Limb (tissue), 2 donors: Measurements from ENCODE around the gene HS1BP3.

Source experiments
- DNase-seq, 2 donors: peaks; one replicate each; pipeline ENCODE4 v3.0.0-alpha.2; 2016; ENCODE audit errors: extremely low spot score in 2 of 2

Gene HS1BP3

DNA sequence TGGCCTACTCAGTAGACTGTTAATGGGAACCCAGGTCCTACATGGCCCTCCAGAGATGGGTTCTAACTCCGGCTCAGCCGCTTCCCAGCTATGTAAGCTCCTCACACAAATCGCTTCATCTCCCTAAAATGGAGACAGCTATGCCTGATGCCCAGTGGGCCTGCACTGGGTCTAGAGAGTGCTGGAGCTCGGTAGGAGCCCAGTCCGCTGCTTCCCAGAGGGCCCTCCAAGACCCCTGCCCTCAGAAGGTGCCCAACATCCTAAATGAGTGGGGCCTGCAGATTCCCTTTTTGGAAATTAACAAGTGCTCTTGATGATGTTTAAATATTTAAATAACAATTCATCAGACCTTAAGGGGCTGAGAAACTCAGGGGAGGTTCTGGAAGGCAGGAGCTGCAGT, 47.1 kb downstream of the HS1BP3 start:
- DNase-seq = no peak

DNA sequence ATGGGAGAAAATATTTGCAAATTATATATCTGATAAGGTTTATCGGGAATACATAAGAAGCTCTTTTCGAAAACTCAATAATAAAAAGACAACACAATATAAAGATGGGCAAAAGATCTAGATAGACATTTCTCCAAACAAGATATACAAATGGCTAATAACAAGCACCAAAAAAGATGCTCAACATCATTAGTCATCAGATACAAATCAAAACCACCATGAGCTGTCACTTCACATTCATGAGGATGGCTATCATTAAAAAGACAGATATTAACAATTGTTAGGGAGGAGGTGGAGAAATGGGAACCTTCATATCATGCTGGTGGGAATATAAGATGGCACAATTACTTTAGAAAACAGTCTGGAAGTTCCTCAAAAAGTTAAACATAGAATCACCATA, 48.1 kb downstream of the HS1BP3 start:
- DNase-seq = no peak

DNA sequence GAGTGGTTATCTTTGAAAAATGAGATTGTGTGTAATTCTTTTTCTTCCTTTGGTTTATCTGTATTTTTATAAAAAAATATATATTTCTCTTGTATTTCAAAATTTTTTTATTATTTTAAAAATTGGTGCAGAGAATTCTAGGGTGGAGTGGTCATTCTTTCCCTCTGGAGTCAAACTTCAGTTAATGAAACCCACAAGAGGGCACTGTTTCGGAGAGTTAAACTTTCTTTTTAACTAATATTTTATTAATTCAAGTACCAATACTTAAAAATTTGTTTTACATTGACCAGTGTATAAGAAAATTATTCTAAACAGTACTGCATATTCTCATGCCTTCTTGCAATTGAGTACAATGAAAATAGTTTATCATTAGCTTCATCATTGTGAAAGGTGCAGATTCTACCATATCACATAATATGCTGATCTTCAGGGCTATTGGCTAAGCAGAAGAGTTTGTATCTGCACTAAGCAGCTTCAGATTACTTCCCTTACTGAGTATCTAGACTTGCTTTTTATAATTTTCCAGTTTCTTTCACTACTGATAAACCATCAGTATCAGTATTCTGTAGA, 50.1 kb downstream of the HS1BP3 start:
- no peak for DNase-seq

DNA sequence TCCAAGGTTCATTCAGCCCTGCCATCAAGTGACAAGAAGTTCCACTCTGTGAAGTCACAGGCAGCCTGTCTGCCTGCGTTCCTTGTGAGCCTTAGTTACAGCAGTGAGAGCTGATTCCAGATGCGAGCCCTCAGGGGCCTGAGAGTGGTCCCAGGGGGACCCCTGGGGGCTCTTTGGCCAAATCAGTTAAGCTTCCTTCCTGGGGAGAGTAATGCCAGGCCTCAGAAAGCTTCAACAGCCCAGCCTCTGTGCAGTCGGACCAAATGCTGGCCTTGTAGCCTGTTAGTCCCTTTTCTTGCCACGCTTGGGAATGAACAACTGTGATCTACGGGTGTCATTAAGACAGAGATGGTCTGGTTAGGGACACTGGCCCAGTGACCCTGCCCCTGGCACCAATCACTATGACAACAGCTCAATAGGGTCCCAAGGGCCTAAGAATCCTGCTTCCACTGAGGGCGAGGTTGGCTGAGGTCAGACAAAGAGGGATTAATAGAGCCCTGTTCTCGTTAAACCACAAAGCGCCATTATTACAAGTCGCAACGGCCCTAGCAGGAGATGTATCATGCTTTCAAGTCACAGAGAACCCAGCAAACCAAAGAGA, 50.9 kb downstream of the HS1BP3 start:
- no peak for DNase-seq

DNA sequence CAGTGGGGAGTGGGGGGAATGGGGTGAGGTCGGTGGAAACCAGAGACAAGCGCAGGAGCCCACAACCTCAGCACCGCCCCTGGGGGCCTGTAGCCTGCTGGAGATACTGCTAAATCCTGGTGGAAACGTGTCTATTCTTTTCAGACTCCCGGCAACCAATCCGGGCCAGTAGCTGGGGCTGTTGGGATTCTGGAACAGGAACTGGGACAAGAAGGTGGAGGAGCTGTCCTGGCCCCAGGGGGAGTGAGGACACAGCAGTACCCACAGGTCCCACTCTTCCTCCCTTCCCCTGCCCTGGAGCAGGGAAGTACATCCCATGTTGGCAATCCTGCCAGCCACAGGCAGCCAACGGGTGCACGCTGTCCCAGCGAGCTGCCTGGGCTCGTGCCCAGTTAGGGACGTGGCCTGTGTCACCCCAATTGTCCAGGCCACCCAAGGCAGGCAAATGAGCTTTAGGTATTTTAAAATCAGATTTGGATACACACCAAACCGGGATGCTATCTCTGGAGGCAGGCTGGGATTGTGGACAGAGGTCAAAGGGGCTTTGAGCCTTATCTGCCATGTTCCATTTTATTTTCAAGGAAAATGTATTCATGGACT, 51.8 kb downstream of the HS1BP3 start:
- DNase-seq = no peak

DNA sequence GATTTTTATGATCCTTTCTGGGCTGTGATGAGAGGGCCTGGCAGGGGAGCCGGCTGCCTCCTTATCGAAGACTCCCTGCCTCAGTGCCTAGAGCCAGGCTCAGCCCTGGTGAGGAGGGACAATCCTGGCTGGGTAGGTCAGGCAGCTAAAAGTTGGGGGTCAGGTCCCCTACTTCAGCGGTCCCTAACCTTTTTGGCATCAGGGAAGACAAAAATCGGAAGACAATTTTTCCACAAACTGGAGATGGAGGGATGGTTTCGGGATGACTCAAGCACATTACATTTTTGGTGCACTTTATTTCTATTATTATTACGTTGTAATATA, 53.1 kb downstream of the HS1BP3 start:
- no peak for DNase-seq

DNA sequence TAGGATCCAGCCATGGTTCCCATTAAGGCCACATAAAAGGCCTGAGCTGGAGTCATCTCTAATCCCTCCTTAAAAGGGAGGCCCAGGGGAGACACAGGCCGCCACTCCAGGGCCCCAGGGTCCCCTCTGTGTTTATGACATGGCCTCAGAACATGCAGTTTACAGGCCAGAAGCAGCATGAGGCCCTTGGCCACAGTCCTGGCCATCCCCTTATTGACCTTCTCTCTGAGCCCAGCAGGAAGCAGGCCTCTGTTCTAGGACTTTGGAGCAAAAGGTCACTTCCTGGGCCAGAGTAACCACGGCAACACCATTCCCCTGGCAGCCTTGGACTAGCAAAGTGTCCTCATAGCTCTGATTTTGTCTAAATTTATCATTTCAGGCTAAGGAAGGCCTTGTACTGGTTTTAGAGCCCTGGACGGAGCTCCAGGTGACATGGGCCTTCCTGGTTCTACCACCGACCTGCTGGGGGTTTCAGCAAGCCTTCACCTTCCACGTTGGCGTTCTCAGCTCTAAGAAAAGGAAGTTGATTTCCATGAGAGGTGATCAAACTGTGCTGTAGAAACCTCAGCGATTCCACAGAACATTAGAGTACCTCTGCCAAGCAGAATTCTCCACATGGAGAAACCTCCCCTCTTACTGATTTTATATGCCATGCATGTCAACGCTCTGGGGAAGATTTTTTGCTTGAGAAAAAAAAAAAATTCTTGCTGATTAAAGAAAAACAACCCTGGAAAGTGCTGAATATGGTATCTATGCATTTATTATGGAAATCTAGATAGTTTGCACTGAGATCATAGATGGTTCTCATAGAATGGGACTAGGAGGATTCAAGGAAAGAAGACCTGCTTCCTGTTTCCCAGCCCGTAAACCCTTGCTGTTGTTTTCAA, 53.7 kb downstream of the HS1BP3 start:
- no peak for DNase-seq

DNA sequence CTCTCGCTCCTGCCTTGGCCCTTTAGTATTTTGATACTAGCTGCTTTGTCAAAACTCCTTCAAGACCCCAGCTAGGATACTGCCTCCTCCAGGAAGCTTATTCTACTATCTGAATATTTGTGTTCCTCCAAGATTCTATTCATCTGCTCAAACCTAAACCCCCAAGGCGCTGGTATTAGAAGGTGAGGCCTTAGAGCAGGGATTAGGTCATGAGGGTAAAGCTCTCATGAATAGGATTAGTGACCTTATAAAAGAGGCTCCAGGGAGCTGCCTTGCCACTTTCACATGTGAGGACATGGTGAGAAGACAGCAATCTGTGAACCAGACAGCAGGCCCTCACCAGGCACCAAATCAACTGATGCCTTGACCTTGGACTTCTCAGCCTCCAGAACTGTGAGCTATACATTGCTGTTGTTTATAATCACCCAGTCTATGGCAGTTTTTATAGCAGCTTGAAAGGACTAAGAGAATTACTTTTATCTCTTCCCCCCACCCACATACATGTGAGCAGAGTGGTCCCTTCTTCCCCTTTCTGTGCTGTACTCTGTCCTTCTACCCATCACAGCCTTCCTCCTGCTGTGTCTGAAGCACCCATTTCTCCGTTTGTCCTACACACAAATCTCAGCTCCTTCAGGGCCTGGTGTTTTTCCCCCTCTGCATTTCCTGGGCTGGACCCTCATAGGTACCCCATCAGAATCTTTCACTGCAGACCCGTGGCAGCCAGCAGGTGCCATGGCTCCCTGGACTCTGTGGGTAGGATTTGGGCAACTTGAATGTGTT, 54.5 kb downstream of the HS1BP3 start:
- no peak for DNase-seq

DNA sequence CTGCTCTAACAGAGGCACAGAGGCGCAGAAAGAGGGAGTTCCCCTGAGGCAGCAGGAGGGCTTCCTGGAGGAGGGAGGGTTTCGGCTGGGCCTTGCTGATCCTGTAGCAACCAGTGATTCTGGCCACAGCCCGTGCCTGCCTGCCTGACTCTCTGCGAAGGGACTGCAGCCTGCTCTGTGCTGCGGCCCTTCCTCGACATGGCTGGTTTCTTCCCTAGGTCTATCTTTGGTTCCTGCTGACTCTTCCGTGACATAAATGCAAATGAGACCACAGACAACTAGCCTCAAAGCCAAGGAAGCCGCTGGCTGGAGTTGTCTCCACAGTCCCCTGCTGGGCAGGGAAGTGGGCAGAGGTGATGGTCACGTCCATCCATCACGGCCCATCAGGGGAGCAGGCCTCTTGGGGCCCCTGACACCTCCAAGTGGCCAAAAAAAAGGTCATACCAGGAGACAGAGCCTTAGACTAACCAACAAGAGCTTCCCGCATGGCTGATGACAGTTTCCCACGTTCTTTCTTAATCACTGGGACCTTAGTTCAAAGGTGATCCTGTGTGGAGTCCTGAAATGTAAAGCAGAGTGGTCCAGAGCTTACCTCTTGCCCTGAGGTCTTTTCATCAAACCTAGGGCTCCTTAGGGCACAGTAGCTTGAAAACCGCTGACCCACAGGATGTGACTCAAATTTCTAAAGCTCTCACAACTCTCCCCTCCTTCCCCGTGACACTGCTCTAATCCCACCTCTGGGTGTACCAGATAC, 55.3 kb downstream of the HS1BP3 start:
- DNase-seq = no peak

DNA sequence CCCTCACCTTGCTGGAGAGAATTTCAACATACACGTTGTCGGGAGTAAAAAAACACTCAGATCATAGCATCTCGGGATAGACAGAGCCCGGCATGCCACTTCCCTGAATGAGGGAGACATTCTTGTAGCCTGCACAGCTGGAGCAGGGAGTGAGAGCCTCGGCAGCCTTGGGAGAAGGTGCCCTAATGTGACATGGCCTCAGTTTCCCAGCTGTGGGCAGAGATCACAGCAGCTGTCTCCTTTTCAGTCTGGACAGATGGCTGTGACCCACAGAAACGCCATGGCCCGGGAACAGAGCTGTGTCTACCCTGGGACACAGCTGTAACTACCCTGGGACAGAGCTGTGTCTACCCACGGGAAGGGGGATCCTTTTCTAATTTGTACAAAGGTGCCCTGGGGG, 55.9 kb downstream of the HS1BP3 start:
- no peak for DNase-seq

DNA sequence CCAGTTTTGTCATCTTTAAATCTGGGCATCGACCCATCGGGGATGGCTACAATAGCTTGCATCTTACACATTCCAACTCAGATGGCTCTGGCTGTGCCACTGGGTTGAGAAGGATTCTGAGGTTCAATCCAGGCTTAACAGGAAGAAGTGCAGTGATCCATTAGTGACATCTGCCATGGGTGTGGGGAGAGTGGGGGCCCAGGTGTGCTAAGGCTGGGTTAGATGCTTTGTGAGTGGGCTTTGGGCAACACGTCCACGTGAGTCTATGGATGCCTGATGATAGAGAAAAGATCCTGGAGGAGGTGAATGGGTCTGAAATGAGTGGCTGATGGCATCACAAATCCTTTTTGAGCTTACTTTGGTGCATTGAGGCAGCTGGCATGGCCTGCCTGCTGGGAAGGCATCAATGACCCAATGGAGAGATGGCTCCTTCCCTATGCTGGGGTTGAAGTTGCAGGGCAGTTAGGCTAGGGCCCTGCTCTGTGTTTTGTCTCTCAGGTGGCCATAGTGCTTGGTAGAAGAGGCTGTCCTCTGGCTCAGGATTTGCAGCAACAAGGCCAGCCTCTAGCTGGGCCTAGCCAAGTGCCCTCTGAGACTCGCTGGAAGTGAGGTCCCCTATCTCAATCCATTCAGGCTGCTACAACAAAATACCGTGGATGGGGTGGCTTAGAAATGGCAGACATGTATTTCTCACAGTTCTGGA, 56.7 kb downstream of the HS1BP3 start:
- no peak for DNase-seq

DNA sequence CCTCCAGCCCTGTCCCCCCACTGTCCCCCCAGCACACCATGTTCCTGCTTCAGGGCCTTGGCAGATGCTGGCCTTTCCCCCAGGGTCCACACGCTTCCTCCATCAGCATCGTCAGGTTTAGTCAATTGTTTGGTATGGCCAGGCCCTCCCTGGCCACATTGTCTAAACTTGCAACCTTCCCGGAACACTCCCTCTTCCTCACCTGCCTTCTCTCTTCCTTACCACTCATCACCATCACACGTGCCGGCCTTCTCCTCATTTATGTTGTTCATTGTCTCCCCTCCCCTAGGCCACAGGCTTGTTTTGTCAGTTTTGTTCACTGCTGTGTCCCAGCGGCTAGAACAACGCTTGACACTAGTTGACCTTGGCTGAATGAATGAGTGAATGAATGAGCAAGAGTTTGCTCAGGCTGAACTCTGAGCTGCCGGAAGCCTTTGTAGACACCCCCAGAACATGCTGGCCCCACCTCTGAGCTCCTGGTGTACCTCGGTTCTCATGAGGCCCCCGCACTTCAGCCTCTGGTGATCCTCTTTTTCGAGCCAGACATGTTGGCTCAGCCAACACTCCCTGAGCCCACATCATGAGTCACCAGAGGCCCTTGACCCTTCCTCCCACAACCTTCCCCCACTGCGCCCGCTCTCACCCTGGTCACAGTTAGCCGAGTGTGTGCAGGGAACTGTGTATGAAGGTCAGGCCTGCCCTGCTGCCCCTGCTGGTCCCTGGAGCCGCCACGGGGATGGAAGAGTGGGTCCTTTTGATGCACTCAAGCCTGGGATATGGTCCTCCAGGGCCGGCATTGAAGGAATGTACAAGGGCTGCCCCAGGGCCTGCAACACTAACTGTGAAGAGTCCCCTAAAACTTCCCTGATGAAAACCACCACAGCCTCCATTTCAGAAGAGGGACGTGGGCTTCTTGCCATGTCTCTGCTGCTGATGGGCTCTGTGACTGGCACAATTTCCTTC, 57.5 kb downstream of the HS1BP3 start:
- DNase-seq = no peak

DNA sequence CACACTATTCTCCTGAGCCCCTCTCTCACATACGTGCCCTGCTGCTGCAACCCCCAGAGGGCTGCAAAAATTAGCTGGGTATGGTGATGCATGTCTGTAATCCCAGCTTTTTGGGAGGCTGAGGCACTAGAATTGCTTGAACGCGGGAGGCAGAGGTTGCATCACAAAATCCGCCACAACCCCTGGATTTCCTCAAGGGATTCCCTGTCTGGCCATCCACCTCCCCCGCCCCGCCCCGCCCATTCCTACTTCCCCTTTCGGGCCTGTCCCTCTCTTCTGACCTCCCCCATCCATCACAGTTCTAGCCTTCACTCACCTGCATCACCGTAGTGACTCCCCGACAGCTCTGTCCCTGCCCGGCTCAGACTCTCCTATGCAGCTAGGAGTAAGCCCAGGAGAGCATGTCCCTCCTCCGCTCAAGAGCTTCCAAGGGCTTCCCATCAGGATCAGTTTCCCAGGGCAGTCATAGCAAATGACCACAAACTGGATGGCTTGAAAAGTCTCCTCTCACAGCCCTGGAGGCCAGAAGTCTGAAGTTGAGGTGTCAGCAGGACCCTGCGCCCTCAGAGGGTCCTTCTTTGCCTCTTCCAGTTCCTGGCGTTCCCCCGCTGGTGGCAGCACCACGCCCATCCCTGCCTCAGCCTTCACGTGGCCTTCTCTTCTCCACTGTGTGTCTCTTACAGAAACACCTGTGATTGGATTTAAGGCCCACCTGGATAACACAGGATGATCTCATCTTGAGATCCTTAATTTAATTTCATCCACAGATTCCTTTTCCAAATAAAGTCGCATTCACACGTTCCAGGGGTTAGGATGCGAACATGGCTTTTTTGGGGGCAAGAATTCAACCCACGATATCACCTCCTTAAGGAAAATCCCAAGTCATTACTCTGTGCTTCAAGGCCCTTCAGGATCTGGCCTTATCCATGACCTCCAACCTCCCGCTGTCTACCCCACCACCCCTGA, 58.5 kb downstream of the HS1BP3 start:
- DNase-seq = no peak

DNA sequence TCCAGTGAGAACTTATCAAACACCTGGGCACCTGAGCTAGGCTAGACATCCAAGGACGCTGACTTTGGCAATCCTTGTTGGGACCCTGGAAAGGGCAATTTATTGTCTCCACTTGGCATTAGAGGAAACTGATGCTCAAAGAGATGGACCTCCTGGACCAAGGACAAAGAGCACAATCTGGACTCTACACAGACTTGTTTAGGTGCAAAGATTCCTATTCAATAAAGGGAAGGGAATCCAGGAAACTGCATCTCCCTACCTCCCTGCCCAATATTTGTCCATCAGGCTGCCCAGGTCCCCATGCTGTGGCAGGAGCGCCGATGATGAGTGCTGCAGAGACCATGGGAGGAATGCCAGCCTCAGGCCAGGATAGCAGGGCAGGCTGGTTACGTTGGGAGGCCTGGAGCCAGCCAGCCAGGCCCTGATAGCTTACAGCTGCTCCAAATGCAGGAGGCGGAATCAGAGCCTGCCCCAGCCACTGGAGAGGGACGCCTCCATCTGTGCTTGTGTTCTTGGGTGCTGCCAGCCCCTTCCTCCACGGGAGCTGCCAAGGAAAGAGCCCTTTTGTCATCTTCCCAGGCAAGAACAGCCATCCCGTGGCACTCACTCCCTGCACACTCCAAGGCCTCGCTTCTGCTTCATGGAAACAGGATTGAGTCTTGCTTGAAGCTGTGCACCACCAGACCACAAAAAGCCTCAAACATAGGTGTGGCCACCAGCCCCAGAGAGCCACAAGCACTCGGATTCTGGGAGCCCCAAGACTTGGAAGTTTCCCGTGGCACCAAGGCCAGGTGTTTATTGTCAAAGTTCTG, 60.0 kb downstream of the HS1BP3 start:
- DNase-seq = no peak

DNA sequence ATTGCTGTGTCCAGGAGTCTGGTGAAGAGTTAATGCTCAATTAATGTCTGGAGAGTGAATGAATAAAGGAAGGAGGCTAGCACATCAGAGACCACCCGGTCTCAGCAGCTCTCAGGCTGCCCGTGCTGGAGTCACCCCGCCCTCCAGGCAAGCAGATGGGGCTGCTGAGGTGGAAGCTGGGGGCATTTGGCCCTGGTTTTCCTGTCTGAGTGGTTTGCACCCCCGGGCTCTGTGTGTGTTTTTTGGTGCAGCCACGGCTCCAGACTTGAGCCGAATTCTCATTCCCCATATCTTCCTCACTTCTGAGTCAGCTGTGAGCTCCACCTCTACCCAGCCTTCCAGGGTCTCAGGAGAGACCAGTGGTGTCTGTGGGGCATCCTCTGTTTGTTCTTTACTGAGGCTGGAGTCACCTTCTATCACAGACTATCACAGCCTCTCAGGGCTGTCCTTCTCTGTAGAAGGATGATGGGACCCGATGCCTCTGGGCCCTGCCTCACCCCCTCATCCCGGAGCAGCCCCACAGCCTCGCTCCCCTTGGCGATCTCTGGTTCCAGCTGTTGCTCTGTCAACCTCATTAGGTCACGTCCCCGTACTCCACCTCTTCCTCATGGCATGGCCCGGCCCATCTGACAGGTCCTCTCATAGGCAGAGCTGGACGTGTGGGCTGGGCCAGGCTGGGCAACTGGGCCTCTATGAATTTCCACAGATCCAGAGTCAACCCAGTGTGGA, 60.8 kb downstream of the HS1BP3 start:
- DNase-seq = no peak
